ENCODE data around the gene PFKP. TPM values are rescaled to one million over a fixed set of nuclear protein-coding genes. Genes with fewer than 3 reads are reported as not detected.
A peak's percentile ranks its signal among the peaks of the same experiment; 100 is the strongest.

PFKP gene
- total RNA-seq, result 639 and 805 TPM in 2 replicates
- 677 and 781 TPM in 2 replicates for polyA plus RNA-seq

DNA sequence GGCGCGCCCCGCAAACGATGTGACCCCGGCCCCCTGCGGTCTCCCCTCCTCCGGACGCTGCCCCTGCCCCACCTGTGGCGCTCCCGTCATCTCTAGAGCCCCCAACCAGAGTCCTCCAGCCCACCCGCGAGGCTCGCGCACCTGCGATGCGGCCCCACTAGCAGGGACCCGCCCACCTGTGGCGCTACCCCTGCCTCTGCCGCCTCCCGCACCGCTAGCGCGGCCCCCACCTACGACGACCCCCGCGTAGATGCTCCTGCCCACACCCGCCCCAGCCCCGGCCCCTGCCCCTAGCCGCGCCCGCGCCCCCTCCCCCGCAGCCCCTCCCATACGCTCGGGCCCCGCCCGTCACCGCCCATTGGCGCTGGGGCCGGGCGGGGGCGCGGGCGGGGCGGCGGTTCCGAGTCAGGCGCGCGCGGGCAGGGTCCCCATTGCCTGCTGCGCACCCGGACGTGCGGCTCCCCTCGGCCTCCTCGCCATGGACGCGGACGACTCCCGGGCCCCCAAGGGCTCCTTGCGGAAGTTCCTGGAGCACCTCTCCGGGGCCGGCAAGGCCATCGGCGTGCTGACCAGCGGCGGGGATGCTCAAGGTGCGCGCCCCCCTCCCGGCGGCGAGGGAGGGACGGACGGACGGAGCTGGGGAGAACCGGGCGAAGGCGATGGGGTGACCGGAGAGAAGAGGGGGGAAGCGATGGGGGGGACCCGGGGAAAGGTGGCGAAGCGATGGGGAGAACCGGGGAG, at the start of gene PFKP:
PFKP (plus strand) TSS at position 431 of the 741 bp plus-strand sequence; CDS start at position 479, 48 bp downstream.
- DNase-seq (ENCODE audit: low read depth in 1 of 2, low spot score in 1 of 2), result peak in 1 of 2 donors; percentile 81
- Histone ChIP-seq H3K27me3 (no peaks in the 10 kb centered on the region), H3K9me3 (ENCODE audit: low read depth) (no peaks in the 10 kb centered on the region), H3K4me3 (peak within 1 kb of the TSS; percentile 92), H3K36me3 (peaks cover 13% of the 10 kb centered on the region), H3K27ac (peak within 1 kb of the TSS; percentile 89), H3K4me1 (ENCODE audit: low read depth) (peaks cover 32% of the 10 kb centered on the region)
- TF ChIP-seq, protein P1, sequence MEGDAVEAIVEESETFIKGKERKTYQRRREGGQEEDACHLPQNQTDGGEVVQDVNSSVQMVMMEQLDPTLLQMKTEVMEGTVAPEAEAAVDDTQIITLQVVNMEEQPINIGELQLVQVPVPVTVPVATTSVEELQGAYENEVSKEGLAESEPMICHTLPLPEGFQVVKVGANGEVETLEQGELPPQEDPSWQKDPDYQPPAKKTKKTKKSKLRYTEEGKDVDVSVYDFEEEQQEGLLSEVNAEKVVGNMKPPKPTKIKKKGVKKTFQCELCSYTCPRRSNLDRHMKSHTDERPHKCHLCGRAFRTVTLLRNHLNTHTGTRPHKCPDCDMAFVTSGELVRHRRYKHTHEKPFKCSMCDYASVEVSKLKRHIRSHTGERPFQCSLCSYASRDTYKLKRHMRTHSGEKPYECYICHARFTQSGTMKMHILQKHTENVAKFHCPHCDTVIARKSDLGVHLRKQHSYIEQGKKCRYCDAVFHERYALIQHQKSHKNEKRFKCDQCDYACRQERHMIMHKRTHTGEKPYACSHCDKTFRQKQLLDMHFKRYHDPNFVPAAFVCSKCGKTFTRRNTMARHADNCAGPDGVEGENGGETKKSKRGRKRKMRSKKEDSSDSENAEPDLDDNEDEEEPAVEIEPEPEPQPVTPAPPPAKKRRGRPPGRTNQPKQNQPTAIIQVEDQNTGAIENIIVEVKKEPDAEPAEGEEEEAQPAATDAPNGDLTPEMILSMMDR (IDR thresholded peaks at IDR 0.05; ENCODE audit: low read depth, low read length), result no peak

DNA sequence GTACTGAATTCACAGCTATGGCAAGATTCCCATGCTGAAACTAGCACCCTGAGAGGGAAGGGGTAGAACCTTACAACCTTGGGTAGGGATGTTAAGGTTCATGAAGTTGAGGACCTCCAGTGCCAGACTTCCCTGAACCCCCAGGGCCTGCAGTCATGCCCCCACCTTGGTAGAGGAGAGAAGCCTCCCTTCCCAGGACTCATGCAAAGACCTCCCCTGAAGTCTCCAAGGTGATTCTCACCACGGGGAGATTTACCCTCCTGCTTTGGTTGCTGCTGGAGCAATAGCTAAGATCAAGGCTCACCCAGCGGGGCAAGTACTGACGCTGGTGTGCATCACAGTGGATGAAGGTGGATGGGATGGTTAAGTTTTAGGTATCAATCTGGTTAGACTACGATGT, 49.1 kb upstream of the PFKP start:
- no peak overlapping the region for H3K4me3 ChIP-seq
- H3K36me3 ChIP-seq, result no peaks in the 10 kb centered on the region
- H3K27ac ChIP-seq, result no peak overlapping the region
- no peaks in the 10 kb centered on the region for H3K27me3 ChIP-seq
- H3K9me3 ChIP-seq (ENCODE audit: low read depth), result no peaks in the 10 kb centered on the region
- TF ChIP-seq, protein P1 (IDR thresholded peaks at IDR 0.05; ENCODE audit: low read depth, low read length), result no peak
- H3K4me1 ChIP-seq (ENCODE audit: low read depth), result no peaks in the 10 kb centered on the region
- no peak for DNase-seq (ENCODE audit: low read depth in 1 of 2, low spot score in 1 of 2)

GRCh38 chr10:3020311-3020710, 47.0 kb upstream of the PFKP start:
- TF ChIP-seq, protein P1 (IDR thresholded peaks at IDR 0.05; ENCODE audit: low read depth, low read length), result no peak
- no peak overlapping the region for H3K4me3 ChIP-seq
- no peak for DNase-seq (ENCODE audit: low read depth in 1 of 2, low spot score in 1 of 2)
- no peaks in the 10 kb centered on the region for H3K36me3 ChIP-seq
- no peaks in the 10 kb centered on the region for H3K9me3 ChIP-seq (ENCODE audit: low read depth)
- no peak overlapping the region for H3K27ac ChIP-seq
- H3K4me1 ChIP-seq (ENCODE audit: low read depth), result no peaks in the 10 kb centered on the region
- H3K27me3 ChIP-seq, result no peaks in the 10 kb centered on the region

DNA sequence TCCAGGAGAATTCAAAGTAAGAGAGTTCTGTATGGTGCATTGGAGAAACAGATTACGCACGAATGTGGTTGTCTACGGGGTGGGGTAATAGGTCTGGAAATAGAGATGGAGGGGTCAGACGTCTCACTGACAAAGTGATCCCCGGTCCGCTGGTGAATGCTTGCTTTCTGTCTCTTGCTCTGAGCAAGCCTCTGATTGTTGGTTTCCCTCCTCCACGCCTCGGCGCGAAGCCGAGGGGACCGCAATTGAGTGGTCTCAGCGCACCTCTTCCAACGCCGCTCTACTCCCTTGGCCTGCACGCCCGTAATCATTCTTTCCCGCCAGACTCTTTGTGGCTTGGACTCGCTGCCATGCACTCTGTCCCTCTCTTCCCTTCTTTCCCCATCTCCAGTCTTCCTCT, 46.5 kb upstream of the PFKP start:
- Histone ChIP-seq H3K4me3 (no peak overlapping the region), H3K4me1 (ENCODE audit: low read depth) (no peaks in the 10 kb centered on the region), H3K27me3 (no peaks in the 10 kb centered on the region), H3K9me3 (ENCODE audit: low read depth) (no peaks in the 10 kb centered on the region), H3K36me3 (no peaks in the 10 kb centered on the region), H3K27ac (no peak overlapping the region)
- TF ChIP-seq, protein P1 (IDR thresholded peaks at IDR 0.05; ENCODE audit: low read depth, low read length), result no peak
- no peak for DNase-seq (ENCODE audit: low read depth in 1 of 2, low spot score in 1 of 2)

DNA sequence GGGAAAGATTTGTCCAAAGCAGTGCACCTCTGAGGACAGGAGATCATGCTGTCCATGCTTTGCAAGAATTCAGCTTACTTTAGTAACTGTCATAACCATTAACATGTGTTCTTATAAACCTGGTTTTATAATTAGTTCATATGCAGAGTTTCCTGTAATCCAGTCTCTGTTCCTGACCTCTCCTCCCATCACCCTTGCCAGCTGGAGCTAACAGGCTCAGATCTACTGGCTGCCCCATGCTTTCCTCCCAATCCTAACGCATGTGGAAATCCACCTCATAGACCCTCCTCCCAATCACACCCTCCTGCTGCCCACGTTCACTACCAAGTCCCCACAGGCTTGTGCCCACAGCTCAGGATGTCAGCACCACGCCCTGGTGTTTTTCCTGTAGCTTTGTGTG, 45.3 kb upstream of the PFKP start:
- no peak for DNase-seq (ENCODE audit: low read depth in 1 of 2, low spot score in 1 of 2)
- Histone ChIP-seq H3K36me3 (no peaks in the 10 kb centered on the region), H3K9me3 (ENCODE audit: low read depth) (no peaks in the 10 kb centered on the region), H3K27me3 (no peaks in the 10 kb centered on the region), H3K4me3 (no peak overlapping the region), H3K4me1 (ENCODE audit: low read depth) (no peaks in the 10 kb centered on the region), H3K27ac (no peak overlapping the region)
- TF ChIP-seq, protein P1 (IDR thresholded peaks at IDR 0.05; ENCODE audit: low read depth, low read length), result no peak

Measured in cardiac muscle cell (in vitro differentiated cells and primary cell).